ENCODE measurements around the gene MUC21.
"Not testable (repeated sequence)": the region's sequence is repeated elsewhere in the genome, so short reads cannot be mapped to it uniquely, and the experiment has no call there.

MUC21 gene

DNA sequence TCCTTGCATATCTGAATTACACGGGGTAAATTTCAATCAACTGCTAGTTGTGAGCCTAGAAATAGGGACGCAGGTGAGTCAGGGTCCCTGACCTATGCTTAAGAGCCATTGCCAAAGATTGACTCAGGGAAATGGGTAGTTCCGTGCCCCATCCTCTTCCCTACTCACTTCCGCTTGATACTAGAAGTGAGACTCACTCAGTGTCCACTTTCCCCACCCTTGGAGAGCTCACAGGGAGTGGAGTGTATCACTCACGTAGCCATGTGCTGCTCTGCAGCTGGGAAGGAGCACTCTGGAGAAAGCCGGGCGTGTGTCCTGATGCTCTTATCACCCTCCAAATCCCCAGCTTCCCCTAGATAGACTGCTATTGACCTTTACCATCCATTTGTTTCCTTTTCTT, 26.2 kb downstream of the MUC21 start:
- no peak for DNase-seq (ENCODE audit: extremely low read depth, insufficient read length)
- H3K4me3 ChIP-seq (replicated peaks; ENCODE audit: low read depth, low read length), result no peak overlapping the region
- no peaks in the 10 kb centered on the region for H3K36me3 ChIP-seq (ENCODE audit: control insufficient read depth, insufficient read depth, low read length)
- TF ChIP-seq CTCF (IDR thresholded peaks at IDR 0.05; ENCODE audit: insufficient read depth, low read length, poor library complexity, severe bottlenecking), result no peak
- no peaks in the 10 kb centered on the region for H3K27me3 ChIP-seq (replicated peaks; ENCODE audit: control insufficient read depth, insufficient read depth, low read length)

DNA sequence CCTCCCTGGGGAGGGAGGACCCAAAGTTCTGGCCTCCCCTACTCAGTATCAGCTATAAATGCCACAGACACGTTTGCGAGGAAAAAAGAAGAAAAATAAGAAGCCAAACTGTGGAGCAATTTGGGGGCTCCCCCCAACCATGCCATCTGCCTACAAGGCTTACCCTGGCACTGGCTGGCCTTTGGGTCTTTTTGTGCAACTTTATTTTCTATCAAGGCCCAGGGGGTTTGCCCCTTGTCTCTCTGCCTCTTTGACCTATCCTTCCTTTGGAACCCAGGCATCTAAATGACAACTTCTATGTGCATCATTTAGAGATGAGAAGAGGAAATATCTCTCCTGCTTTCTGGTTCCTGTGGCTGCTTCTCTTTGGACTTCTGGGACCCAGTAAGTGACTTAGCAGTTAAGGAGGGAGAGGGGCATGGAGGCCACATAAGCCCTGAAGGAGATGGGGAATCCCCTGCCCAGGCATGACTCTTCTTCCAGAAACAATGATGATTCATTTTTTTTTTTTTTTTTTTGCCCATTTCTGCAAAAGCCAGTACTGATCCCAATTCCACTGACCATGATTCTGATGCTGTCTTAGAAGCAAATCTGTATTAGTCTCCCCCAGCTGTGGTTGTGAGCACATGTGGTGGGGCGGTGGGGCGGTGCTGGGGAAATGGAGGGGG, 27.0 kb downstream of the MUC21 start, which contains the start of gene MUC22:
TSS of gene MUC22 (plus strand) at position 82 of the 668 bp plus-strand sequence. CDS start at position 315, 233 bp downstream.
- DNase-seq (ENCODE audit: extremely low read depth, insufficient read length), result no peak
- TF ChIP-seq CTCF (IDR thresholded peaks at IDR 0.05; ENCODE audit: insufficient read depth, low read length, poor library complexity, severe bottlenecking), result no peak
- no peaks in the 10 kb centered on the region for H3K27me3 ChIP-seq (replicated peaks; ENCODE audit: control insufficient read depth, insufficient read depth, low read length)
- H3K4me3 ChIP-seq (replicated peaks; ENCODE audit: low read depth, low read length), result no peak within 1 kb of the TSS
- no peaks in the 10 kb centered on the region for H3K36me3 ChIP-seq (ENCODE audit: control insufficient read depth, insufficient read depth, low read length)

DNA sequence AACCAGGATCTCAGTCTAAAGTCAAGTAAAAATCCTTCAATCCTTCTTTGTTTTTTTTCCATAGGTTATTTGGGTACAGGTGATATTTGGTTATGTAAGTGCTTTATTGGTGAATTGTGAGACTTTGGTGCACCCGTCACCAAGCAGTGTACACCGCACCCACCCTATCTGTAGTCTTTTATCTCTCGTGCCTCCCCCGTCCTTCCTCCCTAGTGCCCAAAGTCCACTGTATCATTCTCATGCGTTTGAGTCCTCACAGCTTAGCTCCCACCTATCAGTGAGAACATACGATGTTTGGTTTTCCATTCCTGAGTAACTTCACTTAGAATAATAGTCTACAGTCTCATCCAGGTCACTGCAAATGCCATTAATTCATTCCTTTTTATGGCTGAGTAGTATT, 27.6 kb downstream of the MUC21 start:
- Histone ChIP-seq H3K4me3 (replicated peaks; ENCODE audit: low read depth, low read length) (no peak overlapping the region), H3K27me3 (replicated peaks; ENCODE audit: control insufficient read depth, insufficient read depth, low read length) (no peaks in the 10 kb centered on the region), H3K36me3 (ENCODE audit: control insufficient read depth, insufficient read depth, low read length) (no peaks in the 10 kb centered on the region)
- no peak for TF ChIP-seq CTCF (IDR thresholded peaks at IDR 0.05; ENCODE audit: insufficient read depth, low read length, poor library complexity, severe bottlenecking)
- DNase-seq (ENCODE audit: extremely low read depth, insufficient read length), result no peak

DNA sequence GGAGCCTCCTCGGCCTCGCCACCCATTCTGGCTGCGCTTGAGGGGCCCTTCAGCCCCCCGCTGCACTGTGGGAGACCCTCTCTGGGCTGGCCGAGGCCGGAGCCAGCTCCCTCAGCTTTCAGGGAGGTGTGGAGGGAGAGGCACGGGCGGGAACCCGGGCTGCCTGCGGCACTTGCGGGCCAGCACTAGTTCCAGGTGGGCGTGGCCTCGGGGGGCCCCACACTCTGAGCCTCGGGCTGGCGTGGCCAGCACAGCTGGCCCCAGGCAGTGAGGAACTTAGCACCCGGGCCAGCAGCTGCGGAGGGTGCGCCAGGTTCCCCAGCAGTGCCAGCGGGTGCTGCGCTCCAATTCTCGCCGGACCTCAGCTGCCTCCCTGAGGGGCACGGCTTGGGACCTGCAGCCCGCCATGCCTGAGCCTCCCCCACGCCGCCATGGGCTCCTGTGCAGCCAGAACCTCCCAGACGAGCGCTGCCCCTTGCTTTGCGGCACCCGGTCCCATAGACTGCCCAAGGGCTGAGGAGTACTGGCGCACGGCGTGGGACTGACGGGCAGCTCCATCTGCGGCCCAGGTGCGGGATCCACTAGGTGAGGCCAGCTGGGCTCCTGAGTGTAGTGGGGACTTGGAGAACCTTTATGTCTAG, 33.3 kb downstream of the MUC21 start:
- no peak for TF ChIP-seq CTCF (IDR thresholded peaks at IDR 0.05; ENCODE audit: insufficient read depth, low read length, poor library complexity, severe bottlenecking)
- Histone ChIP-seq H3K27me3 (replicated peaks; ENCODE audit: control insufficient read depth, insufficient read depth, low read length) (no peaks in the 10 kb centered on the region), H3K4me3 (replicated peaks; ENCODE audit: low read depth, low read length) (no peak overlapping the region), H3K36me3 (ENCODE audit: control insufficient read depth, insufficient read depth, low read length) (no peaks in the 10 kb centered on the region)
- DNase-seq (ENCODE audit: extremely low read depth, insufficient read length), result no peak

DNA sequence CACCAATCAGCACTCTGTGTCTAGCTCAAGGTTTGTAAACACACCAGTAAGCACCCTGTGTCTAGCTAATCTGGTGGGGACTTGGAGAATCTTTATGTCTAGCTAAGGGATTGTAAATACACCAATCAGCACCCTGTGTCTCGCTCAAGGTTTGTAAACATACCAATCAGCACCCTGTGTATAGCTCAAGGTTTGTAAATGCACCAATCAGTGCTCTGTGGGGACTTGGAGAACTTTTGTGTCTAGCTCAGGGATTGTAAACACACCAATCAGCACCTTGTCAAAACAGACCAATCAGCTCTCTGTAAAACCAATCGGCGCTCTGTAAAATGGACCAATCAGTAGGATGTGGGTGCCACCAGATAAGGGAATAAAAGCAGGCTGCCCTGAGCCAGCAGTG, 33.9 kb downstream of the MUC21 start:
- H3K4me3 ChIP-seq (replicated peaks; ENCODE audit: low read depth, low read length); H3K36me3 ChIP-seq (ENCODE audit: control insufficient read depth, insufficient read depth, low read length); DNase-seq (ENCODE audit: extremely low read depth, insufficient read length); H3K27me3 ChIP-seq (replicated peaks; ENCODE audit: control insufficient read depth, insufficient read depth, low read length): not testable (repeated sequence)

GRCh38 chr6:31020057-31020456, 36.5 kb downstream of the MUC21 start:
- TF ChIP-seq CTCF (IDR thresholded peaks at IDR 0.05; ENCODE audit: insufficient read depth, low read length, poor library complexity, severe bottlenecking), result no peak
- Histone ChIP-seq H3K36me3 (ENCODE audit: control insufficient read depth, insufficient read depth, low read length) (no peaks in the 10 kb centered on the region), H3K4me3 (replicated peaks; ENCODE audit: low read depth, low read length) (no peak overlapping the region), H3K27me3 (replicated peaks; ENCODE audit: control insufficient read depth, insufficient read depth, low read length) (no peaks in the 10 kb centered on the region)
- no peak for DNase-seq (ENCODE audit: extremely low read depth, insufficient read length)

DNA sequence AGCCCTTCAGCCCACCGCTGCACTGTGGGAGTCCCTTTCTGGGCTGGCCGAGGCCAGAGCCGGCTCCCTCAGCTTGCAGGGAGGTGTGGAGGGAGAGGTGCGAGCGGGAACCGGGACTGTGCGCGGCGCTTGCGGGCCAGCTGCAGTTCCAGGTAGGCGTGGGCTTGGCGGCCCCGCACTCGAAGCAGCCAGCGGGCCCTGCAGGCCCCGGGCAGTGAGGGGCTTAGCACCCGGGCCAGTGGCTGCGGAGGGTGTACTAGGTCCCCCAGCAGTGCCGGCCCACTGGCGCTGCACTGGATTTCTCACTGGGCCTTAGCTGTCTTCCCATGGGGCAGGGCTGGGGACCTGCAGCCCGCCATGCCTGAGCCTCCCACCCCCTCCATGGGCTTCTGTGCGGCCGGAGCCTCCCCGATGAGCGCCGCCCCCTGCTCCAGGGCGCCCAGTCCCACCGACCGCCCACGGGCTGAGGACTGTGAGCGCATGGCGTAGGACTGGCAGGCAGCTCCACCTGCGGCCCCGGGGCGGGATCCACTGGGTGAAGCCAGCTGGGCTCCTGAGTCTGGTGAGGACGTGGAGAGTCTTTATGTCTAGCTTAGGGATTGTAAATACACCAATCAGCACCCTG, 37.2 kb downstream of the MUC21 start:
- not testable (repeated sequence) for H3K4me3 ChIP-seq (replicated peaks; ENCODE audit: low read depth, low read length); DNase-seq (ENCODE audit: extremely low read depth, insufficient read length); H3K36me3 ChIP-seq (ENCODE audit: control insufficient read depth, insufficient read depth, low read length); H3K27me3 ChIP-seq (replicated peaks; ENCODE audit: control insufficient read depth, insufficient read depth, low read length)

DNA sequence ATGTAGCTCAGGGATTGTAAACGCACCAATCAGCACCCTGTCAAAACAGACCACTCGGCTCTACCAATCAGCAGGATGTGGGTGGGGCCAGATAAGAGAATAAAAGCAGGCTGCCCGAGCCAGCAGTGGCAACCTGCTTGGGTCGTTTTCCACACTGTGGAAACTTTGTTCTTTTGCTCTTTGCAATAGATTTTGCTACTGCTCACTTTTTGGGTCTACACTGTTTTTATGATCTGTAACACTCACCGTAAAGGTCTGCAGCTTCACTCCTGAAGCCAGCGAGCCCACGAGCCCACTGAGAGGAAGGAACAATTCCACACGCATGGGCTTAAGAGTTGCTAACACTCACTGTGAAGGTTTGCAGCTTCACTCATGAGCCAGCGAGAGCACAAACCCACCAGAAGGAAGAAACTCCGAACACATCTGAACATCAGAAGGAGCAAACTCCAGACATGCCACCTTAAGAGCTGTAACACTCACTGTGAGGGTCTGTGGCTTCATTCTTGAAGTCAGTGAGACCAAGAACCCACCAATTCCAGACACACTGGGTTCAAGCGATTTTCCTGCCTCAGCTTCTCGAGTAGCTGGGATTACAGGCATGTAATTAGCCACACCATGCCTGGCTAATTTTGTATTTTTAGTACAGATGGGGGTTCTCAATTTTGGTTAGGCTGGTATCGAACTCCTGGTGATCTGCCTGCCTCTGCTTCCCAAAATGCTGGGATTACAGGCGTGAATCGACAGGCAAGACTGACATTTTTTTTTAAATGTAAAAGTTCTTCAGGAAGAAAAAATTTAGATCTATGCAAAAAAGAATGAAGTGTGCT, 38.4 kb downstream of the MUC21 start:
- H3K36me3 ChIP-seq (ENCODE audit: control insufficient read depth, insufficient read depth, low read length); DNase-seq (ENCODE audit: extremely low read depth, insufficient read length); H3K27me3 ChIP-seq (replicated peaks; ENCODE audit: control insufficient read depth, insufficient read depth, low read length); H3K4me3 ChIP-seq (replicated peaks; ENCODE audit: low read depth, low read length): not testable (repeated sequence)
